Pons (tissue), 1 donor: ENCODE data around the gene PALM2AKAP2.
A peak's percentile ranks its signal among the peaks of the same experiment; 100 is the strongest.

Experiments used
- DNase-seq: peaks from one replicate; pipeline ENCODE4 v3.0.0-alpha.2; 2016; ENCODE audit warnings: low spot score

The PALM2AKAP2 gene

DNA sequence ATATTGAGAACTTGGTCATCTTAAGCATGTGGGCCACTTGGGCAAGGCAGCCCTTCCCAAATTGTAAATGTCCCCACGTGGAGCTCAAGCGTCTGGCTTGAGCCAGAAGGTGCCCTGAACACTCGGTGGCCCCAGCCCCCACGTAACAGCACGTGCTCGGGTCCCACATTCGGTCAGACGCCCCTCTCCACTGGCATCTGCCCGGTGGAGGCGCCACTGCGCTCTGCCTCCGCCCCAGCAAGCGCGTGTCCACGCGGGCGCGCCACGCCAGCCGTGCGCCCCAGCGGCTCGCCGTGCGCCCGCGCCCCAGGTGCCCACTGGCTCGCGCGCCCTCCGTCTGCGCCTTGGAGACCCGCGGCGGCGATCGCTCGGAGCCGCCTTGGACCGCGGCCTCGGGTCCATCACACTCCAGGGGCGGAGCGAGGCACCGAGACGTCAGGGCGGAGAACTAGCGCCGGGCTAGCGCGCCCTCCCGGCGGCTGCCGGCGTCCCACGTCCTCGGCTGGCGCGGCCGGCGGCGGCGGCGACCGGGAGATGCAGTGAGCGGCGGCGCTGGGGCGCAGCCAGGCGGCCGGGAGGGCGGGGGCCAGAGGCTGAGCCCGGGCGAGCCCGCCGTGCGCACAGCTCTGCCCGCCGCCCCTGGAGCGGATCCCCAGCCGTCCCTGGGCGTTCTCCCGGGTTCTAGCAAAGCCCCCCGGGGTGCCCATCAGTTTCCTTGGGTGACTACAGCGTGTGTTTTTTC lies at the start of gene PALM2AKAP2:
Gene PALM2AKAP2, plus strand, starts transcription at position 488 of the 742 bp plus-strand sequence. CDS start 291 bp downstream, outside the sequence.
- DNase-seq: no peak

- DNase-seq: no peak
These were observed 49.8 kb upstream of the PALM2AKAP2 start for GRCh38 chr9:109730228-109730627.

GRCh38 chr9:109733690-109734089 lies 46.3 kb upstream of the PALM2AKAP2 start:
- no peak for DNase-seq

GRCh38 chr9:109734814-109735213 lies 45.2 kb upstream of the PALM2AKAP2 start:
- no peak for DNase-seq

GRCh38 chr9:109735801-109736200 lies 44.2 kb upstream of the PALM2AKAP2 start:
- DNase-seq: no peak

GRCh38 chr9:109737295-109737694 lies 42.7 kb upstream of the PALM2AKAP2 start:
- DNase-seq: no peak

DNA sequence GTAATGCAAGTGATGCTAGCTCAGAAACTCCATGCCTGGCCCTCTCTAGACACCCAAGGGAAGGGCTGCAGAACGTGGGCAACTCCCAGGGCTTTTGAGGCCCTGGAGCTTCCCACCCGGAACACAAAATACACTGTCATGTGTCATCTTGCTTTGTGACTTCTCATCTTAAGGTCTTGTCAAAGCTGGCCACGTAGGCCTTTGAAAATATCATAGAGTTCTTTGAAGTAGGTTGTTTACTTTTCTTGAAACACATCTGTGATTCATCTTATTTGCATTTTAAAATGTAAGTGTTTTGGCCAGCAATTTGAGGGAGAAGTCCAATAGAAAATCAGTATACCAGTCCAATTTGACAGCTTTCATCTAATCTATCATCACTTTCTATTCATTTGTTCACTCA lies 40.2 kb upstream of the PALM2AKAP2 start:
- DNase-seq: no peak

- no peak for DNase-seq
These were observed 37.1 kb upstream of the PALM2AKAP2 start for GRCh38 chr9:109742776-109743348.

DNA sequence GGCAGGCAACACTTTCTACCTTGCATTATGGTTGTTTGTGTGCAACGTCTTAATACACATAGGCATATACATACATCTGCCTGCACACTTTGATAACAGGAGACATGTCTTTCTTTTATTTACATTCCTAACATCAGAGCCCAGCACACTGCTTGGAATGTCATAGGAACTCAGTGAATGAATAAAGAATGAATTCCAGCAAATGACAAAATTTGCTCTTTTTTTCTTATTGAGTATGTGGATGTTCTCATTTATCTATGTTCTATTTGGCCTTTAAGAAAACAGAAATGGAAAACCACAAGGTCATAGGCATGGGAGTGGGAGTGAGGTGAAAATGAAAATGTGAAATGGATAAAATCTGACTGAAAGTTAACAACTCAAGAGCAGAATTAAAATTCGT lies 36.3 kb upstream of the PALM2AKAP2 start:
- no peak for DNase-seq

- DNase-seq: no peak
These were observed 34.4 kb upstream of the PALM2AKAP2 start for GRCh38 chr9:109745335-109746283.

DNA sequence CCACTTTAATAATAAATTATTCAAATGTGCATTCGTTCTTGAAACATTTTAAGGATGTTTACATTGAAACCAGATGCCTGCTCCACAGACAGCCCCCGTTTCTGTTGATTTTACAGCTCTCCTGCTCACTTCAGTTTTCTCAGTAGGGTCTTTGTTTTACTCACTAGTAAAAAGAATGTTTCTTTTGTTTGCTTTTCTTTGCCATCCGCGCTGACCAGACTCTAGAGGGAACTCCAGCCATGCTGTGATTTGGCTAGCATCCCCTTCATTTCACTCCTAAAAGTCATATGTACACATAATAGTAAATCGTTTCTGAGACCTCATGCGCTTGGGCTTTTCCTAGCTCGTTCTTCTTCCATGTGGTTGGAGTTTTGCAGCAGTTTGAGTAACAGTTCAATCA lies 28.7 kb upstream of the PALM2AKAP2 start:
- DNase-seq: peak; percentile 91

DNA sequence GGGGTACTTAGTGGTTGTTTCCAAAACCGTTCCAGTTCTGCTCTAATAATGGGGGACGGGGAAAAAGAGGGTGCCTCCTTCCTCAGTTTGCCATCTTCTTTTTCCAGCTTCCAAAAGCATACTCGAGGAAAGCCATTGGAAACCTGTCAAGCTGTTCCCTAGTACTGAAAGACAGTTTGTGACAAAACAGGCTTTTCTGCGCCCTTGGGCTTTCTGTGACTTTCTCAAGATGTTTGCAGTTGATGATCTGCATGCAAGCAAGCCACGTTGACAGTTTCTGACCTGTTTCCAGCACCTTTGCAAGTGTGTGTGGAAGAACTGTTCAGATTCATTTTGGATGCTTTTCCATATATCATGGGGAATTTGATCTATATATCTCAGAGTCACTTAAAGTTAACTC lies 26.7 kb upstream of the PALM2AKAP2 start:
- no peak for DNase-seq

DNA sequence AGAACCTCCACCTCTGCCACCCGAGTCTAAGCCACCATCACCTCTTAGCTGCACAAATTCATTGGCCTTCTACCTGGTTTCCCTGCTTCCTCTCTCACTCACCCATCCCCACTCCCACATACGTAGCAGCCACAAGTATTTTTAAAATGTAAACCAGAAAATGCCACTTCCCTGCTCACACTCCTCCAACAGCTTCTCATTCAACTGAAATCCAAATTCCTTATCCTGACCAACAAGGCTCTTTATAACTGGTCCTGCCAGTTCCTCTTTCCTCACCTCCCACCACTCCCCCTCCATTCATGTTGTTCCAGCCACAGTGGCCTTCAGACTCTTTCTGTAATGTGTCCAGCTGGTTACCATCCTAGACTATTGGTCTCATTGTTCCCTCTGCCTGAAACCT lies 25.0 kb upstream of the PALM2AKAP2 start:
- no peak for DNase-seq

- no peak for DNase-seq
These were observed 20.4 kb upstream of the PALM2AKAP2 start for GRCh38 chr9:109759589-109759988.

DNA sequence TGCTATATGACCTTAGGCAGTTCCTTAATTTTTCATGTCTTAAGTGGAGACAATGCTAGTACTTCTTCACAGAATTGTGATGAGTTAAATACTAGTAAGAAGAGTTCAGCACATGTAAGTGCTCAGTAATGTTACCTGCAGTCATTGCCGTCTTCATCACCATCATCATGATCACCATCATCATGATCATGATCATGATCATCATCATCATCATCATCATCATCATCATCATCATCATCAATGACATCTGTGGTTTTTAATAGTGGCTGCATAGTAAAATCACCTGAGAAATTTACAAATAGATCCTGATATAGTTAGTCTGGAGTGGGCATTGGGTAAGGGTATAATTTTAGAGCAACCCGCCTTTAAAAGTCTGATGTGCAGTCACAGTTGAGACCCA lies 14.7 kb upstream of the PALM2AKAP2 start:
- DNase-seq: no peak

DNA sequence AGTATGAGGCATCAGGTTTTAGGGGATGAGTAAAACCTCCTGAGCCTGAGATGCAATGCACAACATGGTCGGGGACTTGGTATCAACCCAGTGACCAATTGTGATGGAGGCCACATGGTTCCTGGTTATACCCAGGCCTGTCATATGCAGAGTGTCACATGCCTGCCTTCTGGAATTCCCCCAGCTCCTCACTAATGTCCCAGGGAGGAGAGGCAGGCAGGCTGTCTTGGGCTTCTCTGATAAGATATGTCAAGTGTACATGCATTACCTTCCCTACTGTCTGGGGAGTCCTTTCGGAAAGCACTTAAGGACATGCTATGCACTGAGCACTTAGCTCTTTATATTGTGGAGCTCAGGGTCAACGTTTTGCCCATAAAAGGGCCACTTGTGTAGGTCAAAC lies 14.2 kb upstream of the PALM2AKAP2 start:
- no peak for DNase-seq

GRCh38 chr9:109766351-109766750 lies 13.6 kb upstream of the PALM2AKAP2 start:
- DNase-seq: no peak

- DNase-seq: no peak
These were observed 12.6 kb upstream of the PALM2AKAP2 start for GRCh38 chr9:109767404-109767803.

DNA sequence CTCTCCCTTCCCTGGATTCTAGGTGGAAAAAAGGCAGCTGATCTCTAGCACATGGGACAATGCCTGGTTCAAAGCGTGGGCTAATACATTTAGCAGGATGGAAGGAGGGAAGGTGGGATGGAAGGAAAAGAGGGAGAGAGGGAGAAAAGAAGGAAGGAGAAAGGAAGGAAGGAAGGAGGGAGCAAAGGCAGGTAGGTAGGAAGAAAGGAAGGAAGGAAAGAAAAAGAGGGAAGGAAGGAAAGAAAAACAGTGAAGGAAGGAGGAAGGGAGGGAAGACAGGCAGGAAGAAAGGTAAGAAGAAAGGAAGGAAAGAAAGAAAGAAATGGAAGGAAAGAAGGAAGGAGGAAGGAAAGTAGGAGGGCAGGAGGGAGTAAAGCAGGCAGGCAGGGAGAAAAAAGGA lies 12.2 kb upstream of the PALM2AKAP2 start:
- DNase-seq: no peak

GRCh38 chr9:109769250-109769649 lies 10.7 kb upstream of the PALM2AKAP2 start:
- no peak for DNase-seq

GRCh38 chr9:109770101-109770500 lies 9.9 kb upstream of the PALM2AKAP2 start:
- DNase-seq: no peak

- DNase-seq: no peak
These were observed 8.9 kb upstream of the PALM2AKAP2 start for GRCh38 chr9:109771087-109771486.
